Fibroblast of pulmonary artery (primary cell): ENCODE results near the gene ZBTB8OS.

Source experiments
- DNase-seq: peaks from one replicate; pipeline ENCODE4 v3.0.0-alpha.2; 2010; ENCODE audit warnings: low read depth
- H3K4me3 ChIP-seq: replicated peaks from 2 replicates; pipeline ENCODE4 v1.5.1; 2011; ENCODE audit warnings: low read depth, mild to moderate bottlenecking, control low read depth, low read length, moderate library complexity
- CTCF ChIP-seq: IDR thresholded peaks from 2 replicates; pipeline ENCODE4 v1.5.1; 2011; ENCODE audit warnings: mild to moderate bottlenecking, control low read depth, low read length, inconsistent platforms; ENCODE audit errors: missing control alignments

ZBTB8OS gene

GRCh38 chr1:32606565-32607371 is 43.6 kb downstream of the ZBTB8OS start:
- DNase-seq: no peak
- no peak overlapping the region for H3K4me3 ChIP-seq
- no peak for TF ChIP-seq CTCF

- TF ChIP-seq CTCF: no peak
- no peak overlapping the region for H3K4me3 ChIP-seq
- no peak for DNase-seq
Observed at GRCh38 chr1:32605711-32606424, 44.5 kb downstream of the ZBTB8OS start.

GRCh38 chr1:32600034-32600433 is 50.3 kb downstream of the ZBTB8OS start:
- no peak for TF ChIP-seq CTCF
- no peak for DNase-seq
- no peak overlapping the region for H3K4me3 ChIP-seq

GRCh38 chr1:32592943-32593342 is 57.4 kb downstream of the ZBTB8OS start:
- DNase-seq: no peak
- no peak overlapping the region for H3K4me3 ChIP-seq
- no peak for TF ChIP-seq CTCF

GRCh38 chr1:32580348-32581017 is 69.9 kb downstream of the ZBTB8OS start:
- H3K4me3 ChIP-seq: no peak overlapping the region
- no peak for TF ChIP-seq CTCF
- no peak for DNase-seq
